AML-193 (cell line): ENCODE results near the gene SPATS2L.

ENCODE experiments used
- DNase-seq, 2 experiments: peaks; one replicate each; lab custom pipeline; 2025; lab: John Stamatoyannopoulos, UW

Gene SPATS2L

GRCh38 chr2:200443916-200444315, 137.4 kb downstream of the SPATS2L start:
- DNase-seq = no peak

- DNase-seq = no peak
Observed at GRCh38 chr2:200444530-200444929, 138.0 kb downstream of the SPATS2L start.

GRCh38 chr2:200445284-200445683, 138.8 kb downstream of the SPATS2L start:
- DNase-seq = no peak

- DNase-seq = no peak
Observed at GRCh38 chr2:200446612-200447011, 140.1 kb downstream of the SPATS2L start.

- DNase-seq = no peak
Observed at GRCh38 chr2:200447139-200447855, 140.8 kb downstream of the SPATS2L start.

GRCh38 chr2:200448455-200448854, 142.0 kb downstream of the SPATS2L start:
- no peak for DNase-seq

- DNase-seq = no peak
Observed at GRCh38 chr2:200449149-200449548, 142.7 kb downstream of the SPATS2L start.

- DNase-seq = no peak
Observed at GRCh38 chr2:200450288-200450687, 143.8 kb downstream of the SPATS2L start.

- DNase-seq = no peak
Observed at GRCh38 chr2:200451511-200451910, 145.0 kb downstream of the SPATS2L start.

- no peak for DNase-seq
Observed at GRCh38 chr2:200452377-200452776, 145.9 kb downstream of the SPATS2L start.

- DNase-seq = no peak
Observed at GRCh38 chr2:200453142-200453852, 146.8 kb downstream of the SPATS2L start.

GRCh38 chr2:200453853-200454534, 147.5 kb downstream of the SPATS2L start:
- DNase-seq = no peak

GRCh38 chr2:200454927-200455801, 148.7 kb downstream of the SPATS2L start:
- DNase-seq = no peak

GRCh38 chr2:200455958-200456421, 149.5 kb downstream of the SPATS2L start:
- no peak for DNase-seq

- no peak for DNase-seq
Observed at GRCh38 chr2:200456567-200456966, 150.1 kb downstream of the SPATS2L start.

- DNase-seq = no peak
Observed at GRCh38 chr2:200459101-200459500, 152.6 kb downstream of the SPATS2L start.

- DNase-seq = no peak
Observed at GRCh38 chr2:200461846-200462710, 155.6 kb downstream of the SPATS2L start.

GRCh38 chr2:200463452-200463851, 157.0 kb downstream of the SPATS2L start:
- DNase-seq = no peak

GRCh38 chr2:200466425-200467418, 160.2 kb downstream of the SPATS2L start:
- DNase-seq = peak; percentile 8 to 14
